GM23248 (cell line): ENCODE results near the gene KDM1B. TPM values are rescaled to one million over a fixed set of nuclear protein-coding genes. Genes with fewer than 3 reads are reported as not detected.

ENCODE experiments used
- DNase-seq: peaks from one replicate; pipeline ENCODE4 v3.0.0-alpha.2; 2015
- H2AFZ ChIP-seq: fragments of 200-600 bp; sonication (generic); 2 replicates; pipeline ENCODE4 v1.6.1; 2016; ENCODE audit warnings: antibody characterized with exemption
- H3F3A ChIP-seq: fragments of 200-600 bp; sonication (generic); 2 replicates; pipeline ENCODE4 v1.6.1; 2016; ENCODE audit warnings: mild to moderate bottlenecking, antibody characterized with exemption, mixed run types; ENCODE audit not compliant: insufficient read depth
- H3K27ac ChIP-seq: fragments of 200-600 bp; sonication (generic); 2 replicates; pipeline ENCODE4 v1.5.1; 2016; ENCODE audit warnings: mild to moderate bottlenecking
- H3K27me3 ChIP-seq: fragments of 200-600 bp; sonication (generic); replicated peaks from 2 replicates; pipeline ENCODE4 v1.6.1; 2016; ENCODE audit warnings: mild to moderate bottlenecking; ENCODE audit not compliant: insufficient read depth
- H3K36me3 ChIP-seq: fragments of 200-600 bp; sonication (generic); 2 replicates; pipeline ENCODE4 v1.6.1; 2016; ENCODE audit warnings: low read depth, mild to moderate bottlenecking
- H3K4me1 ChIP-seq: fragments of 200-600 bp; sonication (generic); 2 replicates; pipeline ENCODE4 v1.6.1; 2016; ENCODE audit warnings: mild to moderate bottlenecking; ENCODE audit not compliant: insufficient read depth
- H3K4me2 ChIP-seq: fragments of 200-600 bp; sonication (generic); one replicate; pipeline ENCODE4 v1.6.1; 2016; ENCODE audit warnings: mild to moderate bottlenecking; ENCODE audit not compliant: unreplicated experiment
- H3K4me3 ChIP-seq: fragments of 200-600 bp; sonication (generic); 2 replicates; pipeline ENCODE4 v1.5.1; 2016; ENCODE audit warnings: mild to moderate bottlenecking
- H3K79me2 ChIP-seq: fragments of 200-600 bp; sonication (generic); 2 replicates; pipeline ENCODE4 v1.6.1; 2016; ENCODE audit warnings: mild to moderate bottlenecking; ENCODE audit not compliant: insufficient read depth
- H3K9ac ChIP-seq: fragments of 200-600 bp; sonication (generic); 2 replicates; pipeline ENCODE4 v1.6.1; 2016; ENCODE audit warnings: mild to moderate bottlenecking
- H3K9me2 ChIP-seq: fragments of 200-600 bp; sonication (generic); 2 replicates; pipeline ENCODE4 v1.6.1; 2016; ENCODE audit warnings: mixed run types, mild to moderate bottlenecking, moderate library complexity; ENCODE audit not compliant: insufficient read depth
- H3K9me3 ChIP-seq: fragments of 200-600 bp; sonication (generic); one replicate; pipeline ENCODE4 v1.6.1; 2017; ENCODE audit warnings: low read depth
- H4K20me1 ChIP-seq: fragments of 200-600 bp; sonication (generic); 2 replicates; pipeline ENCODE4 v1.6.0; 2016; ENCODE audit not compliant: insufficient read depth
- EZH2 ChIP-seq: fragments of 200-600 bp; sonication (generic); IDR thresholded peaks from 2 replicates; pipeline ENCODE4 v1.6.1; 2018; ENCODE audit warnings: antibody characterized with exemption, mild to moderate bottlenecking; ENCODE audit not compliant: insufficient read depth, poor library complexity, severe bottlenecking
- EZH2phosphoT487 ChIP-seq: fragments of 200-600 bp; sonication (generic); IDR thresholded peaks from 2 replicates; pipeline ENCODE4 v1.6.1; 2018; ENCODE audit warnings: antibody characterized with exemption, moderate library complexity, mild to moderate bottlenecking, low read depth; ENCODE audit not compliant: insufficient read depth
- WGBS, 2 experiments: methylation state at CpG; one replicate each; pipeline ENCODE4 v1.1.6; 2015 to 2017; ENCODE audit warnings: low lambda C conversion rate in 2 of 2, low coverage in 1 of 2; ENCODE audit errors: missing lambda C conversion rate in 2 of 2; 5-methylcytosine and 5-hydroxymethylcytosine counted together
- in situ Hi-C: fragments of 300-500 bp; cut with MboI; formaldehyde crosslinking; loops from 2 replicates; pipeline ENCODE4 v1.15.0; 2020
- polyA plus RNA-seq: library from polyadenylated mRNA; unstranded; fragments of >200 nt; fragmentation: Nextera tagmentation; extraction: Ambion mirVana; gene quantifications from 2 replicates; pipeline ENCODE4 v1.2.1, GENCODE V29; 2016
- total RNA-seq: library from RNA; depleted of rRNA; stranded (reverse); fragments of >200 nt; shearing (Covaris generic); gene quantifications from 2 replicates; pipeline ENCODE4 v1.2.3, GENCODE V29; 2014

Gene KDM1B
- total and polyA plus RNA-seq, 2 experiments from 2014 or later = 10.2 to 16.0 TPM

GRCh38 chr6:18260448-18261106 is 105.4 kb downstream of the KDM1B start:
- H3K4me2 ChIP-seq = peak overlapping the region; percentile 78
- in situ Hi-C loops = no loop called here
- H3K27me3 ChIP-seq = no peaks in the 10 kb centered on the region
- no peaks in the 10 kb centered on the region for H4K20me1 ChIP-seq
- H3K4me1 ChIP-seq = peaks cover 31% of the 10 kb centered on the region
- 39 to 45% methylated on average over 4 of the region's 4 CpGs for WGBS, 2 experiments
- peak overlapping the region; percentile 78 for H3K4me3 ChIP-seq
- peak overlapping the region; percentile 56 for H3K9ac ChIP-seq
- no peak overlapping the region for H2AFZ ChIP-seq
- peaks cover 25% of the 10 kb centered on the region for H3K36me3 ChIP-seq
- DNase-seq = peak; percentile 70
- H3K27ac ChIP-seq = peak overlapping the region; percentile 75
- TF ChIP-seq EZH2 = no peak
- no peak for TF ChIP-seq EZH2phosphoT487
- peaks cover 19% of the 10 kb centered on the region for H3F3A ChIP-seq
- H3K79me2 ChIP-seq = peaks cover 84% of the 10 kb centered on the region
- no peaks in the 10 kb centered on the region for H3K9me3 ChIP-seq
- no peaks in the 10 kb centered on the region for H3K9me2 ChIP-seq

GRCh38 chr6:18261877-18262276 is 106.7 kb downstream of the KDM1B start:
- peak overlapping the region; percentile 78 for H3K4me3 ChIP-seq
- H3K36me3 ChIP-seq = peaks cover 12% of the 10 kb centered on the region
- WGBS, 2 experiments = 66 to 69% methylated on average over 6 of the region's 6 CpGs

GRCh38 chr6:18262702-18263417 is 107.6 kb downstream of the KDM1B start:
- peak overlapping the region; percentile 86 for H3K9ac ChIP-seq
- H3K4me2 ChIP-seq = peak overlapping the region; percentile 78
- H2AFZ ChIP-seq = peak overlapping the region; percentile 67
- H4K20me1 ChIP-seq = no peaks in the 10 kb centered on the region
- peak overlapping the region; percentile 88 for H3K27ac ChIP-seq
- H3K4me1 ChIP-seq = peaks cover 31% of the 10 kb centered on the region
- TF ChIP-seq EZH2phosphoT487 (no peak), EZH2 (no peak)
- peaks cover 2% of the 10 kb centered on the region; the same call in 1 of the 2 replicates for H3K36me3 ChIP-seq
- peaks cover 19% of the 10 kb centered on the region for H3F3A ChIP-seq
- in situ Hi-C loops = no loop called here
- no peaks in the 10 kb centered on the region for H3K27me3 ChIP-seq
- peaks cover 62% of the 10 kb centered on the region for H3K79me2 ChIP-seq
- 8 to 9% methylated on average over 18 of the region's 18 CpGs for WGBS, 2 experiments
- no peaks in the 10 kb centered on the region for H3K9me3 ChIP-seq
- peak; percentile 49 for DNase-seq
- H3K4me3 ChIP-seq = peak overlapping the region; percentile 78
- H3K9me2 ChIP-seq = no peaks in the 10 kb centered on the region

More at GRCh38 chr6:18261877-18262276, 106.7 kb downstream of the KDM1B start:
- Histone ChIP-seq H3K27me3 (no peaks in the 10 kb centered on the region), H3K9me2 (no peaks in the 10 kb centered on the region), H2AFZ (no peak overlapping the region), H3F3A (peaks cover 19% of the 10 kb centered on the region), H3K4me1 (peaks cover 31% of the 10 kb centered on the region), H4K20me1 (no peaks in the 10 kb centered on the region), H3K27ac (no peak overlapping the region), H3K79me2 (peaks cover 71% of the 10 kb centered on the region), H3K4me2 (peak overlapping the region; percentile 78), H3K9me3 (no peaks in the 10 kb centered on the region), H3K9ac (peak overlapping the region; percentile 86)
- no peak for DNase-seq
- in situ Hi-C loops = no loop called here
- TF ChIP-seq EZH2 (no peak), EZH2phosphoT487 (no peak)

GRCh38 chr6:18263418-18264218 is 108.4 kb downstream of the KDM1B start:
- H3K36me3 ChIP-seq = no peaks in the 10 kb centered on the region
- WGBS, 2 experiments = 1 to 3% methylated on average over 39 to 41 of the region's 50 CpGs
- H3K9me3 ChIP-seq = no peaks in the 10 kb centered on the region
- H2AFZ ChIP-seq = peak overlapping the region; percentile 67
- peaks cover 31% of the 10 kb centered on the region for H3K4me1 ChIP-seq
- peak overlapping the region; percentile 88 for H3K27ac ChIP-seq
- no peaks in the 10 kb centered on the region for H4K20me1 ChIP-seq
- H3F3A ChIP-seq = peaks cover 19% of the 10 kb centered on the region
- H3K4me2 ChIP-seq = peak overlapping the region; percentile 78
- H3K9ac ChIP-seq = peak overlapping the region; percentile 86
- in situ Hi-C loops = no loop called here
- peaks cover 54% of the 10 kb centered on the region for H3K79me2 ChIP-seq
- TF ChIP-seq EZH2 = no peak
- TF ChIP-seq EZH2phosphoT487 = no peak
- no peaks in the 10 kb centered on the region for H3K27me3 ChIP-seq
- H3K9me2 ChIP-seq = no peaks in the 10 kb centered on the region
- peak; percentile 45 for DNase-seq
- H3K4me3 ChIP-seq = peak overlapping the region; percentile 78
